GM23248 (cell line): ENCODE data around the gene FAM20C.

Source experiments
- EZH2 ChIP-seq: fragments of 200-600 bp; sonication (generic); IDR thresholded peaks from 2 replicates; pipeline ENCODE4 v1.6.1; 2018; ENCODE audit warnings: antibody characterized with exemption, mild to moderate bottlenecking; ENCODE audit not compliant: insufficient read depth, poor library complexity, severe bottlenecking
- EZH2phosphoT487 ChIP-seq: fragments of 200-600 bp; sonication (generic); IDR thresholded peaks from 2 replicates; pipeline ENCODE4 v1.6.1; 2018; ENCODE audit warnings: antibody characterized with exemption, moderate library complexity, mild to moderate bottlenecking, low read depth; ENCODE audit not compliant: insufficient read depth

DNA sequence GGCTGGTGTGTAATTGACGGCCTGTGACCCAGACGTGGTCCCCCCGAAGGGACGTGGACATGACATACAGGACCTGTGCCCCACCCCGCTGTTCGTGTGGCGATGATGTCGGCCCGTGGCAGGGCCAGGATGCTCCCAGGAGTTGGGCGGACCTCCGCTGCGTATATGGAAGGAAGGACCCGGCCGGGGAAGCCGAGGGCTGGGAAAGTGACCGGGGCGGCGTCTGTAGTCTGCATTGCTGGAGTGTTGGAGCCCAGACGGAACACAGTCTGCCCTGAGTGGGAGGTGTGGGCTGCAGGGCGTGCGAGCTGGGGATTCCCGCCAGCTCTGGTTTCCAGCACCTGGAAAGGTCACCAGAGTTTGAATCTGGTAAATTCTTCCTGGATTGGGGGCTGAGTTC is 52.6 kb downstream of the FAM20C start:
- TF ChIP-seq EZH2phosphoT487 (no peak), EZH2 (no peak)
